ENCODE measurements around the gene SEC61A1.

- TF ChIP-seq POLR2A (IDR thresholded peaks at IDR 0.05), result no peak
- TF ChIP-seq CTCF (IDR thresholded peaks at IDR 0.05), result no peak
These were observed 13.9 kb downstream of the SEC61A1 start for GRCh38 chr3:128066114-128066513.
